Spleen (tissue), 11 donors: ENCODE measurements around the gene TMEM170A. TPM values are rescaled to one million over a fixed set of nuclear protein-coding genes. Genes with fewer than 3 reads are reported as not detected.

ENCODE experiments used
- DNase-seq: peaks from one replicate; pipeline ENCODE4 v3.0.0-alpha.2; 2020
- H3K27ac ChIP-seq, 8 donors: fragments of 200-600 bp; sonication (generic) in 7 of 8; 1 replicate in 4 of 8; 2 replicates in 4 of 8; pipeline versions ENCODE4 v1.5.0 to v1.8.0; 2016 to 2021; ENCODE audit warnings: inconsistent platforms in 4 of 8, mild to moderate bottlenecking in 4 of 8, moderate library complexity in 1 of 8
- H3K27me3 ChIP-seq, 7 donors: fragments of 200-600 bp; sonication (generic) in 6 of 7; replicated peaks in 1 of 7; 1 replicate in 4 of 7; 2 replicates in 3 of 7; pipeline versions ENCODE4 v1.5.0 to v1.8.0; 2016 to 2021; ENCODE audit warnings: inconsistent platforms in 3 of 7, mild to moderate bottlenecking in 1 of 7
- H3K36me3 ChIP-seq, 6 donors: fragments of 200-600 bp; sonication (generic) in 5 of 6; 1 replicate in 4 of 6; 2 replicates in 2 of 6; pipeline versions ENCODE4 v1.5.0 to v1.8.0; 2016 to 2021; ENCODE audit warnings: inconsistent platforms in 2 of 6
- H3K4me1 ChIP-seq, 6 donors: fragments of 200-600 bp; sonication (generic) in 5 of 6; 1 replicate in 3 of 6; 2 replicates in 3 of 6; pipeline versions ENCODE4 v1.5.0 to v1.8.0; 2016 to 2021; ENCODE audit warnings: inconsistent platforms in 3 of 6
- H3K4me3 ChIP-seq, 8 donors: fragments of 200-600 bp; sonication (generic) in 7 of 8; 1 replicate in 4 of 8; 2 replicates in 4 of 8; pipeline versions ENCODE4 v1.5.0 to v1.8.0; 2016 to 2021; ENCODE audit warnings: inconsistent platforms in 4 of 8, mild to moderate bottlenecking in 4 of 8, moderate library complexity in 2 of 8
- H3K9me3 ChIP-seq, 8 donors: fragments of 200-600 bp; sonication (generic) in 7 of 8; 1 replicate in 4 of 8; 2 replicates in 4 of 8; pipeline versions ENCODE4 v1.5.0 to v1.8.0; 2016 to 2021; ENCODE audit warnings: inconsistent platforms in 4 of 8
- POLR2A ChIP-seq, 3 donors: fragments of 450-650 bp; IDR thresholded peaks; one replicate each; pipeline ENCODE4 v1.5.1; 2017; ENCODE audit warnings: antibody characterized with exemption in 3 of 3, mild to moderate bottlenecking in 1 of 3
- POLR2AphosphoS5 ChIP-seq, 3 donors: sonication (generic); formaldehyde crosslinking; IDR thresholded peaks; one replicate each; pipeline ENCODE4 v1.5.1; 2017; ENCODE audit warnings: antibody characterized with exemption in 3 of 3
- WGBS, 5 donors: extraction: QIAGEN DNeasy Blood & Tissue Kit in 3 of 5; methylation state at CpG; one replicate each; pipeline versions ENCODE4 v1.1.5 to v1.1.7; 2013 to 2018; 5-methylcytosine and 5-hydroxymethylcytosine counted together
- intact Hi-C: fragments of 100-400 bp; cut with DNase I; formaldehyde crosslinking; loops from one replicate; pipeline ENCODE4 v1.15.0; 2023; ENCODE audit warnings: low total_unique reads
- polyA plus RNA-seq, 3 donors: library from polyadenylated mRNA; stranded (reverse); fragments of 200-250 nt; gene quantifications; one replicate each; pipeline ENCODE4 v1.2.1, GENCODE V29; 2013
- total RNA-seq, 7 donors: library from RNA; depleted of rRNA in 3 of 7; stranded (reverse); fragments of >200 nt in 3 of 7; fragmentation: NEBNext Ultra II Directional in 4 of 7; extraction: Animal tissue kit (Norgen Biotek cat#: 25700) in 4 of 7; gene quantifications; one replicate each; pipeline versions ENCODE4 v1.1.0 to v1.2.1, GENCODE V29; 2016 to 2021
- TF ChIP-seq, protein P1 (sequence below), 11 experiments: fragments of 200-600 bp in 7 of 11; fragments of 450-650 bp in 4 of 11; sonication (generic) in 4 of 11; IDR thresholded peaks in 8 of 11; conservative IDR thresholded peaks in 3 of 11; 1 replicate in 7 of 11; 2 replicates in 4 of 11; pipeline versions ENCODE4 v1.4.0 to v1.8.0; 2016 to 2021; ENCODE audit warnings: antibody characterized with exemption in 11 of 11, inconsistent platforms in 4 of 11, mild to moderate bottlenecking in 1 of 11
- donor health status: healthy with polysubstance abuse.
- donor health status: DM: no; HTN: no; CAD: no; lungs with moderate emphysema.
- donor health status: DM: no; HTN: no; CAD: no.
- donor health status: Bipolar disorder and iron deficiency.
- donor health status: healthy.
- donor health status: DM: no; HTN: no; CAD: no.
- donor health status: DM: yes; HTN: yes; CAD: no.

Gene TMEM170A
- total and polyA plus RNA-seq, 10 donors: 6.1 to 54.0 (median 31.4) TPM

- 2 to 7% (median 3%) methylated on average over 11 to 43 of the region's 43 CpGs for WGBS, 5 donors
Observed at GRCh38 chr16:75495076-75495674, 30.7 kb upstream of the TMEM170A start, which contains the start of gene CHST6. TSS of gene CHST6 (minus strand) at chr16:75495441. CDS start at chr16:75479828, 15,613 bp downstream.

GRCh38 chr16:75494661-75495075 is 30.2 kb upstream of the TMEM170A start:
- intact Hi-C loops: no loop called here
- 13 to 21% (median 14%) methylated on average over 8 to 26 of the region's 26 CpGs for WGBS, 5 donors
- H3K9me3 ChIP-seq: no peaks in the 10 kb centered on the region
- peaks cover 0 to 24% (median 10%) of the 10 kb centered on the region in 6 donors for H3K4me1 ChIP-seq
- H3K36me3 ChIP-seq: no peaks in the 10 kb centered on the region
- peak overlapping the region; percentile 18 to 63 (median 28) for H3K4me3 ChIP-seq
- TF ChIP-seq, protein P1, sequence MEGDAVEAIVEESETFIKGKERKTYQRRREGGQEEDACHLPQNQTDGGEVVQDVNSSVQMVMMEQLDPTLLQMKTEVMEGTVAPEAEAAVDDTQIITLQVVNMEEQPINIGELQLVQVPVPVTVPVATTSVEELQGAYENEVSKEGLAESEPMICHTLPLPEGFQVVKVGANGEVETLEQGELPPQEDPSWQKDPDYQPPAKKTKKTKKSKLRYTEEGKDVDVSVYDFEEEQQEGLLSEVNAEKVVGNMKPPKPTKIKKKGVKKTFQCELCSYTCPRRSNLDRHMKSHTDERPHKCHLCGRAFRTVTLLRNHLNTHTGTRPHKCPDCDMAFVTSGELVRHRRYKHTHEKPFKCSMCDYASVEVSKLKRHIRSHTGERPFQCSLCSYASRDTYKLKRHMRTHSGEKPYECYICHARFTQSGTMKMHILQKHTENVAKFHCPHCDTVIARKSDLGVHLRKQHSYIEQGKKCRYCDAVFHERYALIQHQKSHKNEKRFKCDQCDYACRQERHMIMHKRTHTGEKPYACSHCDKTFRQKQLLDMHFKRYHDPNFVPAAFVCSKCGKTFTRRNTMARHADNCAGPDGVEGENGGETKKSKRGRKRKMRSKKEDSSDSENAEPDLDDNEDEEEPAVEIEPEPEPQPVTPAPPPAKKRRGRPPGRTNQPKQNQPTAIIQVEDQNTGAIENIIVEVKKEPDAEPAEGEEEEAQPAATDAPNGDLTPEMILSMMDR (IDR thresholded peaks at IDR 0.05 in 8 of 11, conservative IDR thresholded peaks at IDR 0.05 in 3 of 11): no peak
- TF ChIP-seq POLR2AphosphoS5 (IDR thresholded peaks at IDR 0.05) (no peak), POLR2A (IDR thresholded peaks at IDR 0.05) (no peak)
- H3K27ac ChIP-seq: no peak overlapping the region
- DNase-seq: peak; percentile 68
- H3K27me3 ChIP-seq: peaks cover 0 to 56% (median 19%) of the 10 kb centered on the region in 7 donors

More at GRCh38 chr16:75495076-75495674, 30.7 kb upstream of the TMEM170A start, which contains the start of gene CHST6:
- peak within 1 kb of the TSS; percentile 18 to 63 (median 28) for H3K4me3 ChIP-seq
- H3K27me3 ChIP-seq: peaks cover 0 to 56% (median 19%) of the 10 kb centered on the region in 7 donors
- H3K27ac ChIP-seq: no peak within 1 kb of the TSS
- H3K4me1 ChIP-seq: peaks cover 0 to 24% (median 10%) of the 10 kb centered on the region in 6 donors
- TF ChIP-seq POLR2AphosphoS5 (IDR thresholded peaks at IDR 0.05) (peak in 2 of 3 donors; percentile 53 to 60), POLR2A (IDR thresholded peaks at IDR 0.05) (no peak)
- H3K36me3 ChIP-seq: no peaks in the 10 kb centered on the region
- DNase-seq: peak; percentile 78
- H3K9me3 ChIP-seq: no peaks in the 10 kb centered on the region
- intact Hi-C loops: no loop called here

- intact Hi-C loops: no loop called here
Observed at GRCh38 chr16:75494184-75494583, 29.7 kb upstream of the TMEM170A start.

DNA sequence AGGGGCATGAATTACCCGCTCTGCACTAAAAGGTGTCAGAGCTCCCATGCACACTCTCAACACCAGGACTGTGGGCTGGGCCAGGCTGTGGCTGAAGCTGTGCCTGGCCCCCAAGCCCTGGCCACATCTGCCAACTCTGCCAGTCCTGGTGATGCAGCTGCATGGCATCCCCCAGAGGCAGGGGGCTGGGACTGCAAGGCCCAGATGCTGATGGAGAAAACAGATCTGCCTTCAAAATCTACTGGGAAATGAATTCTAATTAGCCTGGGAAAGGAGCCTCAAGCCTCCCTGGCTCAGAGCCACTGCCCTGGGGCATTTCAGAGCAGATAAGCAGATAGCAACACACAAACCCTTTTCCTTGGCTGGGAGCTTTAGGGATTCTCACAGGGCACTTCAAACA is 27.4 kb upstream of the TMEM170A start:
- H3K4me1 ChIP-seq: peaks cover 0 to 16% (median 10%) of the 10 kb centered on the region in 6 donors
- H3K27me3 ChIP-seq: peaks cover 0 to 48% (median 19%) of the 10 kb centered on the region in 7 donors

More at GRCh38 chr16:75494184-75494583, 29.7 kb upstream of the TMEM170A start:
- Histone ChIP-seq H3K27me3 (peaks cover 0 to 56% (median 19%) of the 10 kb centered on the region in 7 donors), H3K9me3 (no peaks in the 10 kb centered on the region), H3K36me3 (no peaks in the 10 kb centered on the region), H3K27ac (no peak overlapping the region), H3K4me3 (peak overlapping the region in 3 of 8 donors; percentile 27 to 42 (median 33)), H3K4me1 (peaks cover 0 to 24% (median 10%) of the 10 kb centered on the region in 6 donors)
- DNase-seq: peak; percentile 24
- 88 to 94% (median 92%) methylated on average over 5 of the region's 5 CpGs for WGBS, 5 donors
- TF ChIP-seq POLR2AphosphoS5 (IDR thresholded peaks at IDR 0.05): no peak

More for the DNA sequence above, 27.4 kb upstream of the TMEM170A start:
- TF ChIP-seq POLR2AphosphoS5 (IDR thresholded peaks at IDR 0.05) (no peak), POLR2A (IDR thresholded peaks at IDR 0.05) (no peak)
- TF ChIP-seq, protein P1 (IDR thresholded peaks at IDR 0.05 in 8 of 11, conservative IDR thresholded peaks at IDR 0.05 in 3 of 11): no peak
- H3K36me3 ChIP-seq: no peaks in the 10 kb centered on the region
- intact Hi-C loops: no loop called here
- peak; percentile 63 for DNase-seq
- H3K9me3 ChIP-seq: no peaks in the 10 kb centered on the region
- H3K27ac ChIP-seq: no peak overlapping the region
- 88 to 100% (median 100%) methylated on average over 1 of the region's 1 CpG for WGBS, 5 donors
- H3K4me3 ChIP-seq: no peak overlapping the region
